HepG2 (cell line): Measurements from ENCODE around the gene ZC3H8.

Source experiments
- ATF7 ChIP-seq, 2 experiments: fragments of 450-650 bp in 1 of 2; sonication (generic) in 1 of 2; formaldehyde crosslinking in 1 of 2; IDR thresholded peaks; 2 replicates each; pipeline versions ENCODE4 v1.4.0 to v1.6.1; 2016 to 2020; ENCODE audit warnings: antibody characterized with exemption in 1 of 2, mild to moderate bottlenecking in 1 of 2, missing genetic modification reagents in 1 of 2
- CTCF ChIP-seq: sonication (generic); formaldehyde crosslinking; IDR thresholded peaks from 2 replicates; pipeline ENCODE4 v1.5.0; 2020; ENCODE audit warnings: mild to moderate bottlenecking, missing genetic modification reagents, moderate library complexity
- HDAC2 ChIP-seq: sonication (generic); formaldehyde crosslinking; IDR thresholded peaks from 2 replicates; pipeline ENCODE4 v1.4.0; 2020; ENCODE audit warnings: missing genetic modification reagents
- MTF2 ChIP-seq: sonication (generic); formaldehyde crosslinking; IDR thresholded peaks from 2 replicates; pipeline ENCODE4 v1.5.0; 2020; ENCODE audit warnings: missing genetic modification reagents, borderline replicate concordance
- MXD1 ChIP-seq: sonication (generic); formaldehyde crosslinking; IDR thresholded peaks from 2 replicates; pipeline ENCODE4 v1.4.0; 2020; ENCODE audit warnings: mild to moderate bottlenecking, missing genetic modification reagents
- PCBP1 ChIP-seq: fragments of 200-400 bp; formaldehyde crosslinking; IDR thresholded peaks from 2 replicates; pipeline ENCODE4 v1.6.1; 2017; ENCODE audit warnings: mild to moderate bottlenecking, low read depth, low read length, borderline replicate concordance
- RNF2 ChIP-seq: fragments of 450-650 bp; conservative IDR thresholded peaks from 2 replicates; pipeline ENCODE4 v1.6.1; 2016; ENCODE audit warnings: low read depth
- ZBTB14 ChIP-seq: sonication (generic); formaldehyde crosslinking; IDR thresholded peaks from 2 replicates; pipeline ENCODE4 v1.4.0; 2020; ENCODE audit warnings: missing genetic modification reagents
- ZBTB2 ChIP-seq: sonication (generic); formaldehyde crosslinking; IDR thresholded peaks from 2 replicates; pipeline ENCODE4 v1.8.0; 2022; ENCODE audit warnings: low read depth, missing genetic modification reagents
- ZBTB34 ChIP-seq: sonication (generic); formaldehyde crosslinking; IDR thresholded peaks from 2 replicates; pipeline ENCODE4 v1.8.0; 2022; ENCODE audit warnings: mild to moderate bottlenecking, missing genetic modification reagents
- ZHX2 ChIP-seq, 2 experiments: sonication (generic) in 1 of 2; formaldehyde crosslinking in 1 of 2; IDR thresholded peaks; 2 replicates each; pipeline versions ENCODE4 v1.6.1 to v1.9.0; 2014 to 2022; ENCODE audit warnings: antibody characterized with exemption in 1 of 2, borderline replicate concordance in 1 of 2, inconsistent platforms in 1 of 2, low read depth in 1 of 2, missing genetic modification reagents in 1 of 2
- ZNF446 ChIP-seq: sonication (generic); formaldehyde crosslinking; IDR thresholded peaks from 2 replicates; pipeline ENCODE4 v1.5.0; 2020; ENCODE audit warnings: mild to moderate bottlenecking, missing genetic modification reagents

GRCh38 chr2:112301973-112302372 lies 47.1 kb upstream of the ZC3H8 start:
- TF ChIP-seq CTCF (no peak), MXD1 (CRISPR knock-in tag) (no peak), PCBP1 (no peak), ZBTB34 (no peak), ZHX2 (IDR thresholded peaks at IDR 0.05; ENCODE audit: low read depth) (no peak), ZHX2 (CRISPR knock-in tag; IDR thresholded peaks at IDR 0.05; ENCODE audit: borderline replicate concordance) (no peak), ATF7 (IDR thresholded peaks at IDR 0.05) (no peak), ATF7 (CRISPR knock-in tag; IDR thresholded peaks at IDR 0.05) (no peak), ZNF446 (no peak), ZBTB2 (CRISPR knock-in tag) (no peak), RNF2 (no peak), ZBTB14 (CRISPR knock-in tag) (no peak), HDAC2 (CRISPR knock-in tag) (no peak), MTF2 (CRISPR knock-in tag) (no peak)
